GM23248 (cell line): ENCODE measurements around the gene MAP3K20. TPM values are rescaled to one million over a fixed set of nuclear protein-coding genes. Genes with fewer than 3 reads are reported as not detected.

ENCODE experiments used
- DNase-seq: peaks from one replicate; pipeline ENCODE4 v3.0.0-alpha.2; 2015
- H2AFZ ChIP-seq: fragments of 200-600 bp; sonication (generic); 2 replicates; pipeline ENCODE4 v1.6.1; 2016; ENCODE audit warnings: antibody characterized with exemption
- H3F3A ChIP-seq: fragments of 200-600 bp; sonication (generic); 2 replicates; pipeline ENCODE4 v1.6.1; 2016; ENCODE audit warnings: mild to moderate bottlenecking, antibody characterized with exemption, mixed run types; ENCODE audit not compliant: insufficient read depth
- H3K27ac ChIP-seq: fragments of 200-600 bp; sonication (generic); 2 replicates; pipeline ENCODE4 v1.5.1; 2016; ENCODE audit warnings: mild to moderate bottlenecking
- H3K27me3 ChIP-seq: fragments of 200-600 bp; sonication (generic); replicated peaks from 2 replicates; pipeline ENCODE4 v1.6.1; 2016; ENCODE audit warnings: mild to moderate bottlenecking; ENCODE audit not compliant: insufficient read depth
- H3K36me3 ChIP-seq: fragments of 200-600 bp; sonication (generic); 2 replicates; pipeline ENCODE4 v1.6.1; 2016; ENCODE audit warnings: low read depth, mild to moderate bottlenecking
- H3K4me1 ChIP-seq: fragments of 200-600 bp; sonication (generic); 2 replicates; pipeline ENCODE4 v1.6.1; 2016; ENCODE audit warnings: mild to moderate bottlenecking; ENCODE audit not compliant: insufficient read depth
- H3K4me2 ChIP-seq: fragments of 200-600 bp; sonication (generic); one replicate; pipeline ENCODE4 v1.6.1; 2016; ENCODE audit warnings: mild to moderate bottlenecking; ENCODE audit not compliant: unreplicated experiment
- H3K4me3 ChIP-seq: fragments of 200-600 bp; sonication (generic); 2 replicates; pipeline ENCODE4 v1.5.1; 2016; ENCODE audit warnings: mild to moderate bottlenecking
- H3K79me2 ChIP-seq: fragments of 200-600 bp; sonication (generic); 2 replicates; pipeline ENCODE4 v1.6.1; 2016; ENCODE audit warnings: mild to moderate bottlenecking; ENCODE audit not compliant: insufficient read depth
- H3K9ac ChIP-seq: fragments of 200-600 bp; sonication (generic); 2 replicates; pipeline ENCODE4 v1.6.1; 2016; ENCODE audit warnings: mild to moderate bottlenecking
- H3K9me2 ChIP-seq: fragments of 200-600 bp; sonication (generic); 2 replicates; pipeline ENCODE4 v1.6.1; 2016; ENCODE audit warnings: mixed run types, mild to moderate bottlenecking, moderate library complexity; ENCODE audit not compliant: insufficient read depth
- H3K9me3 ChIP-seq: fragments of 200-600 bp; sonication (generic); one replicate; pipeline ENCODE4 v1.6.1; 2017; ENCODE audit warnings: low read depth
- H4K20me1 ChIP-seq: fragments of 200-600 bp; sonication (generic); 2 replicates; pipeline ENCODE4 v1.6.0; 2016; ENCODE audit not compliant: insufficient read depth
- EZH2 ChIP-seq: fragments of 200-600 bp; sonication (generic); IDR thresholded peaks from 2 replicates; pipeline ENCODE4 v1.6.1; 2018; ENCODE audit warnings: antibody characterized with exemption, mild to moderate bottlenecking; ENCODE audit not compliant: insufficient read depth, poor library complexity, severe bottlenecking
- EZH2phosphoT487 ChIP-seq: fragments of 200-600 bp; sonication (generic); IDR thresholded peaks from 2 replicates; pipeline ENCODE4 v1.6.1; 2018; ENCODE audit warnings: antibody characterized with exemption, moderate library complexity, mild to moderate bottlenecking, low read depth; ENCODE audit not compliant: insufficient read depth
- WGBS, 2 experiments: methylation state at CpG; one replicate each; pipeline ENCODE4 v1.1.6; 2015 to 2017; ENCODE audit warnings: low lambda C conversion rate in 2 of 2, low coverage in 1 of 2; ENCODE audit errors: missing lambda C conversion rate in 2 of 2; 5-methylcytosine and 5-hydroxymethylcytosine counted together
- in situ Hi-C: fragments of 300-500 bp; cut with MboI; formaldehyde crosslinking; loops from 2 replicates; pipeline ENCODE4 v1.15.0; 2020
- polyA plus RNA-seq: library from polyadenylated mRNA; unstranded; fragments of >200 nt; fragmentation: Nextera tagmentation; extraction: Ambion mirVana; gene quantifications from 2 replicates; pipeline ENCODE4 v1.2.1, GENCODE V29; 2016
- total RNA-seq: library from RNA; depleted of rRNA; stranded (reverse); fragments of >200 nt; shearing (Covaris generic); gene quantifications from 2 replicates; pipeline ENCODE4 v1.2.3, GENCODE V29; 2014

MAP3K20 gene
- total and polyA plus RNA-seq, 2 experiments from 2014 or later = 55.0 to 68.9 TPM

- Histone ChIP-seq H3K36me3 (peaks cover 4% of the 10 kb centered on the region; the same call in 1 of the 2 replicates), H3F3A (peaks cover 36% of the 10 kb centered on the region), H3K27ac (peak overlapping the region; percentile 58), H3K9me2 (no peaks in the 10 kb centered on the region), H3K4me2 (peak overlapping the region; percentile 37), H3K79me2 (peaks cover 98% of the 10 kb centered on the region), H4K20me1 (no peaks in the 10 kb centered on the region), H2AFZ (no peak overlapping the region), H3K9ac (peak overlapping the region; percentile 56; the same call in 1 of the 2 replicates), H3K9me3 (no peaks in the 10 kb centered on the region), H3K27me3 (no peaks in the 10 kb centered on the region), H3K4me1 (peaks cover 43% of the 10 kb centered on the region), H3K4me3 (no peak overlapping the region)
- TF ChIP-seq EZH2phosphoT487 = no peak
- TF ChIP-seq EZH2 = no peak
- 56 to 69% methylated on average over 1 of the region's 1 CpG for WGBS, 2 experiments
- peak; percentile 33 for DNase-seq
- in situ Hi-C loops = no loop called here
Measured at GRCh38 chr2:173087214-173087581, 11.6 kb downstream of the MAP3K20 start.

GRCh38 chr2:173087793-173088496, 12.3 kb downstream of the MAP3K20 start:
- in situ Hi-C loops = no loop called here
- Histone ChIP-seq H3K27me3 (no peaks in the 10 kb centered on the region), H3K4me3 (no peak overlapping the region), H3K9ac (0 out of 2 replicates have a peak overlapping the region, but pooled peaks have one; percentile 4), H3K36me3 (peaks cover 12% of the 10 kb centered on the region), H3K4me1 (peaks cover 43% of the 10 kb centered on the region), H3K4me2 (no peak overlapping the region), H3K79me2 (peaks cover 98% of the 10 kb centered on the region), H3K9me2 (no peaks in the 10 kb centered on the region), H3F3A (peaks cover 36% of the 10 kb centered on the region), H3K9me3 (no peaks in the 10 kb centered on the region), H2AFZ (no peak overlapping the region), H3K27ac (peak overlapping the region; percentile 58), H4K20me1 (no peaks in the 10 kb centered on the region)
- whole genome bisulfite sequencing, 2 experiments = 69 to 75% methylated on average over 4 of the region's 4 CpGs
- no peak for DNase-seq
- TF ChIP-seq EZH2phosphoT487 (no peak), EZH2 (no peak)

GRCh38 chr2:173090276-173090877, 14.7 kb downstream of the MAP3K20 start:
- H3K4me3 ChIP-seq = peak overlapping the region; percentile 55
- H3K9me2 ChIP-seq = no peaks in the 10 kb centered on the region
- TF ChIP-seq EZH2 (no peak), EZH2phosphoT487 (no peak)
- 3 to 4% methylated on average over 11 of the region's 11 CpGs for WGBS, 2 experiments
- no peaks in the 10 kb centered on the region for H3K27me3 ChIP-seq
- peak overlapping the region; percentile 81 for H3K4me2 ChIP-seq
- H2AFZ ChIP-seq = peak overlapping the region; percentile 15; the same call in 1 of the 2 replicates
- peak; percentile 90 for DNase-seq
- peak overlapping the region; percentile 82 for H3K27ac ChIP-seq
- peaks cover 43% of the 10 kb centered on the region for H3K4me1 ChIP-seq
- H3K79me2 ChIP-seq = peaks cover 94% of the 10 kb centered on the region
- in situ Hi-C loops = no loop called here
- H4K20me1 ChIP-seq = no peaks in the 10 kb centered on the region
- H3F3A ChIP-seq = peaks cover 36% of the 10 kb centered on the region
- no peaks in the 10 kb centered on the region for H3K9me3 ChIP-seq
- peaks cover 12% of the 10 kb centered on the region for H3K36me3 ChIP-seq
- H3K9ac ChIP-seq = peak overlapping the region; percentile 73

- peaks cover 36% of the 10 kb centered on the region for H3F3A ChIP-seq
- DNase-seq = peak; percentile 25
- H3K36me3 ChIP-seq = peaks cover 12% of the 10 kb centered on the region
- TF ChIP-seq EZH2 (no peak), EZH2phosphoT487 (no peak)
- no peaks in the 10 kb centered on the region for H3K27me3 ChIP-seq
- WGBS, 2 experiments = 33% methylated on average over 10 of the region's 10 CpGs
- peaks cover 94% of the 10 kb centered on the region for H3K79me2 ChIP-seq
- H3K9ac ChIP-seq = peak overlapping the region; percentile 73
- H3K4me2 ChIP-seq = peak overlapping the region; percentile 81
- peak overlapping the region; percentile 82 for H3K27ac ChIP-seq
- peaks cover 42% of the 10 kb centered on the region for H3K4me1 ChIP-seq
- in situ Hi-C loops = no loop called here
- H3K9me3 ChIP-seq = no peaks in the 10 kb centered on the region
- peak overlapping the region; percentile 55 for H3K4me3 ChIP-seq
- no peaks in the 10 kb centered on the region for H3K9me2 ChIP-seq
- no peaks in the 10 kb centered on the region for H4K20me1 ChIP-seq
- peak overlapping the region; percentile 15; the same call in 1 of the 2 replicates for H2AFZ ChIP-seq
Measured at GRCh38 chr2:173090973-173091660, 15.5 kb downstream of the MAP3K20 start.
